Measurements from ENCODE around the gene FGR.
"Not testable (repeated sequence)": the region's sequence is repeated elsewhere in the genome, so short reads cannot be mapped to it uniquely, and the experiment has no call there.

FGR gene

GRCh38 chr1:27634177-27634984, 604 bp downstream of the FGR start:
- DNase-seq (ENCODE audit: low spot score) = peak; percentile 73

DNA sequence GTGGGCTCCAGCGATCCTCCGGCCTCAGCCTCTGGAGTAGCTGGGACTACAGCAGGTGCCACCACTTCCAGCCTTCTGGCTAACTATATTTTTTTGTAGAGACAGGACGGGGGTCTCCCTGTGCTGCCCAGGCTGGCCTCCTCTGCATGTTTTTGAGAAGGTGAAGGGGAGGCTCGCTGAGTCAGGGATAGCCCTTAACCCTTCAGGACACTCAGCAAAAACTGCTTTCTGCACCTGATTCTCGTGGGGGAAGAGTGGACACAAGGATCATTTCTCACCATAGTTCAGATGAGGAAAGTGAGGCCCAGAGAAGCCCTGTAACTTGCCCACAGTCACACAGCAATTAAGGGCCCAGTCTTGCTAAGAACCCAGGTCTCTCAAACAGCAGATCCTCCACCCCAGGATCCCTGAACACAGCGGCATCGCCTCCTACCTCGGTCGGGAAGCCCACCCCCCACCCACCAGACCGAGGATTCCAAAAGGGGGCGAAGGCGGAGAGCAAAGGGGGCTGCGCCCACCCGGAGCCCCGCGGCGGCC, 1.3 kb downstream of the FGR start:
- no peak for DNase-seq (ENCODE audit: low spot score)

GRCh38 chr1:27633298-27633610, 1.7 kb downstream of the FGR start:
- no peak for DNase-seq (ENCODE audit: low spot score)

DNA sequence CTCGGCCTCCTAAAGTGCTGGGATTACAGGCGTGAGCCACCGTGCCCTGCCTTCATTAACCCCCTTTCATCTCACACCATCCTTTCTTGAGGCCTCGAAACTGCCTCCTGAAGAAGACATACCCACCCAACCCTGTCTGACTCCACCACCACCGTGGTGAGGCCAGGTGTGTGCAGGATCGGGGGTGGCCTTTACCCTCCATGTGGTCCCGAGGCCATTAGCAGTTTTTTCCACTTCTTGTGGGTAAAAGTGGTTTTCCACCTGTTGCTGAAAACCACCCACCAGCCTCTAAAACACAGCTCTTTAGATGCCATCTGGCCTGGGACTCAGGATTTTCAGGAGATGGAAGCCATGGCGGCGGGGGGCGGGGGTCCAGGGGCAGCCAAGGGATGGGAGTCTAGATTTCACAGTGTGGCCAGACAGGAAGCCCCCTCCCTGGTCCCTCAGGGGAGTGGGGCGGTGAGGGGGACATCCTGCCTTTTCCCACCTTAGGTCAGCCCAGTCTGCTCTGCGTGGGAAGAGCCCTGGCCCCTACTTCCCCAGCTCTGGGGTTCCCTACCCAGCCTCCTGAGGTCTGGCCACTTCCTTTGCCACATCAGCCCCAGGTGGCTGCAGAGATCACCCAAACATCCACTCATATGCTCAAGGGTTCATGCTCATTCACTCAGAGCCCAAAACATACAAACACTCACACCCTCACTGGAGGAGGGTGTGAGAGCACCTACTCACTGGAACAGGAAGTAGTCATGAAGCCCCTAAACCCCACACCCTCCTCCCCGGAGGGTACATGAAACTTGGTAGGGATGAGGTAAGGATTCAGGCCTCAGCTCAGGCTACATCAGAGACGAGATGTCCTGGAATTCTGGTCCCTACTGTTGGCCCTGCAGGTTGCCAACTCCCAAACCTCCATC, 2.3 kb downstream of the FGR start:
- no peak for DNase-seq (ENCODE audit: low spot score)

- no peak for DNase-seq (ENCODE audit: low spot score)
Measured at GRCh38 chr1:27630859-27631491, 4.0 kb downstream of the FGR start.

DNA sequence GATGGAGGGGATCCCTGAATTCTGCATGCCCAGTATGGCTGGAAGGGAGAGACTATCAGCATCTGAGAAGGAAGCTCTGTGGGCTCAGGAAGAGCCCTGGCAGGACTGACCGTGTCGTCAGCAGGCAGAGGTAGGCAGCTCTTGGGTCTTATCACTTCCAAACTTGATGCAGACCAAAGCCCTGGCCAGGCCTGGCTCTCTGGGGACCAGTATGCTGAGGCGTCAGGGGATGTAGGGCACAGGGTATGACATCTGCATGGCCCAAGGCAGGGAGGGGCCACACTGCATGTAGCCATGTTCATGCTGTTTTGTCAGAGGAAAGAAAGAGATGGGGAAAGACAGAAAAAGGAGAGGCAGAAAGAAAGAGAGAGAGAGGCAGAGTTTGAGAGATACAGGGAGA, 6.3 kb downstream of the FGR start:
- no peak for DNase-seq (ENCODE audit: low spot score)

DNA sequence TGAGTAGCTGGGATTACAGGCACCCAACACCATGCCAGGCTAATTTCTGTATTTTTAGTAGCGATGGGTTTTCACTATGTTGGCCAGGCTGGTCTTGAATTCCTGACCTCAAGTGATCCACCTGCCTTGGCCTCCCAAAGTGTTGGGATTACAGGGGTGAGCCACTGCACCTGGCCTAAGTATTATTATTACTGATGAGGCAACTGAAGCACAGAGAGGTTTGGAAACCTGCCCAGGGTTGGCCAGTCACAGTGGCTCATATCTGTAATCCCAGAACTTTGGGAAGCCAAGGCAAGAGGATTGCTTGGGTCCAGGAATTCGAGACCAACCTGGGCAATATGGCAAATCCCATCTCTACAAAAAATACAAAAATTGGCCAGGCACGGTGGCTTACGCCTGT, 7.3 kb downstream of the FGR start:
- not testable (repeated sequence) for DNase-seq (ENCODE audit: low spot score)

GRCh38 chr1:27627061-27627460, 7.9 kb downstream of the FGR start:
- DNase-seq (ENCODE audit: low spot score) = no peak

DNA sequence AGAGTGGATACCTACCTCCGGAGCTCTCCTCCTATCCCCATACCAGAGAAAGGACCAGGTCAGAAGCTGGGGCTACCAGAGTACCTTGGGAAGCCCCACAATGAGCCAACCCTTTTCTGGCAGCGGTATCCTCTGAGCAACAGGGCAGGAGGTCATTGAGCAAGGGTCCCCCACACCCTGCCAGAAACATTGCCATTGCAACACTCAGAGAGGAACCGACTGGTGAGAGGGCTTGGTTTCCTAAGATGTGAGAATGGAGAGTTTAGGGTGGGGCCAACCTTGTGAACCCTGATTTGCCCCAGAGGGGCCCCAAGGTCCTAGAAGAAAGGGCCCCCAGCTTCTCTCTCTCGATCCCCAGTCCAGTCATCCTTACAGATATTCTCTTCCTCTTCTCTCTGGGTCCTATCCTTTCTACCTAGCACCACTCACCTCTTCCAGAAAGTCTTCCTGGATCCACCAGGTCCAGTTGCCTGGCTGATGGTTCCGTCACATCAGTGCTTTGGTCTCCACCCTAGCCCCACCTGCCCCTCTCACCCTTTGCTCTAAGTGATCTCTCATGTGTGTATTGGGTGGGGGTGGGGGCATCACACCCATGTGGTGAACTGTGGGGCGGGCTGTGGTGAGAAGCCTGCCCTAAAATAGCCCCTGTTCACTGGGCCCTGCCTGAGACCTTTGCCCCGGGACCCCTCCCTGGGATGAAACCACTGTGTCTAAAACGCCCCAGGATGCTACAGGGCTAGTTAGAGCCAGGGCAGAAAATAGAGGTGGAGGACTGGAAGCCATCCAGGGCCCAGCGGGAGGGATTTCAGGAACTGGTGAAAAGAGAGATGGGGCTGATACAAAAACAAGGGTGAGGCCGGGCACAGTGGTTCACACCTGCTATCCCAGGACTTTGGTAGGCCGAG, 8.7 kb downstream of the FGR start:
- no peak for DNase-seq (ENCODE audit: low spot score)

DNA sequence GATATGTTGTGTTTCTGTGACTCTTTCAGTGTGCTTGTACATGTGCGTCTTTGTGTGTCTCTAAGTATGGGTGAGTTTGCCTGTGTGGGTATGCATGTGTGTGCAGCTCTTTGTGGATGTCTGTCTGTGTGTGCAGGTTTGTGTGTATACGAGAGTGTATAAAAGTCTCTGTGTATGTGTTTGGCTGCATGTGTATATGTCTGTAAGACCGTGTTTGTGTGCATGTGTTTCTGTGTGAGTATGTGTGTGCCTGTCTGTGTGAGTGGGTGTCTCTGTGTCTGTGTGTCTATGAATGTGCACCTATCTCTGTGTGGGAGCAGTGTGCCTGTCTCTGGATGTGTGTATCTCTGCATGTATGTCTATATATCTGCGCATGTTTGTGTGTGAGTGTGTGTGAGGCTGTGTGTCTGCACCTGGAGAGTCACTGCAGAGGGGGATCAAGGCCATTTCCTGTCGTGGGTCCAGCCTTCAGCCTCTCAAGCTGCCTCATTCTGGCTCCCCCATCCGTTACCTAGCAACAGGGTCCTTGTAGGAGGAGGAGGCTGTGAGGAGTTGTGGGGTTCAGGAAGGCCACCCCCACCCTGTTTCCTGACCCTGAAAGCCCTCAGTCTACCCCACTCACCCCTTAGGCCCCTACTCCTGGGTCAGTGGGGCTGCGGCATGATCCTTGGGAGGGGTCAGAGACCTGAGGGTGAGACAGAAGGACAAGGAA, 10.4 kb downstream of the FGR start:
- no peak for DNase-seq (ENCODE audit: low spot score)

DNA sequence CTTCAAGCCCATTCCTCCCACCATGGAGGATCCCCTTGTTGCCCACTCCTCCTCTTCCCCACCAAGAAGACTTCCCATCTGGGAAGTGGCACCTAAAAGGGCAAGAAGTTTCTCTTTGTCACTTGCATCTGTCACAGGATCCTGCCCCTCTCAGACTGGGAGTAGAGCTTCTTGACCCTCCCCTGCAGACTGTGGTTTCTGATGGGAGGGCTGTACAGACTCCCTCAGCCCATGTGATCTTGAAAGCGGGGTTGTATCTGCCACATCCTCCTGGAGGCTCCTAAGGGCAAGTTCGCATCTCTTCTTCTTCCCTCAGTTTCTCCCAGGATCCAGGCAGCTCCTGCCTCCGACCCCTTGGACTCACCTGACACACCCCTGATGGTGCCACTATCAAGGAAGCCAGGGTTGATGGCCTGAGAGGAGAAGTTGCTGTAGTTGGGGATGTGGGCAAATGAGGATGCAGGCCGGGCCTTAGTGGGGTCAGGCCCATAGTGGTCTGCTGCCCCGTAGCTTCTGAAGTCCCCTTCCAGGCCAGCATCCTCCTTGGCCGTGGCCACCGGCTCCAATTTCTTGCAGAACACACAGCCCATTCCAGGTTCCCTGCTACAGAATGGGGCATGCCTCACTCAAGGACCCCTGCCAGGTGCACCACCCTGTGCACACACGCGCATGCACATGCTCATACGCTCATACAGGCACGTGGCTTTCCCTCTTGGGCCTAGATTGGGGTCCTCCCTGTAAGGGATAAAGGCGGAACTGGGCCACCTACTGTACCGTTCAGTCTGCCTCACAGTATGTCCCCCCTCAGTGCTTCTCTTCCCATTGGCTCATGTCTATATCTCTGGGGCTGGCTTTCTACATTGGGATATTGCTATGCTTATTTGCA, 11.4 kb downstream of the FGR start:
- no peak for DNase-seq (ENCODE audit: low spot score)

DNA sequence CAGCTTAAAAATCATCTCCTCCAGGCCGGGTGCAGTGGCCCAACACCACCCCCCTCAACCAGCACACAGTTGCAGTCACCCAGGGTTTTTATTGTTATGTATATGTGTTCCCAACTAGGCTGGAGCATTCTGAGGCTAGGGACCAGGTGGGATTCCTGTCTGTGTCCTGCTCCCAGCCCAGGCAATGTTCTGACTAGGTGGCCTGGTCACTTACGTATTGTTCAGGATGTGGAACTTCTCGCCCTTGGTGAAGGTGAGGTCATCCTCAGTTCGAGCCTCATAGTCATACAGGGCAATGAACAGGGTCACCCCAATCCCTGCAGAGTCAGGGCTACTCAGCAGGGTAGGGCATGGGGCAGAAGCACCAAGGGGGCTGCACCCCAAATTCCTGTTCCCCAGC, 12.2 kb downstream of the FGR start:
- no peak for DNase-seq (ENCODE audit: low spot score)

- DNase-seq (ENCODE audit: low spot score) = no peak
Measured at GRCh38 chr1:27621051-27621920, 13.7 kb downstream of the FGR start.

- DNase-seq (ENCODE audit: low spot score) = not testable (repeated sequence)
Measured at GRCh38 chr1:27619782-27620438, 15.1 kb downstream of the FGR start.

DNA sequence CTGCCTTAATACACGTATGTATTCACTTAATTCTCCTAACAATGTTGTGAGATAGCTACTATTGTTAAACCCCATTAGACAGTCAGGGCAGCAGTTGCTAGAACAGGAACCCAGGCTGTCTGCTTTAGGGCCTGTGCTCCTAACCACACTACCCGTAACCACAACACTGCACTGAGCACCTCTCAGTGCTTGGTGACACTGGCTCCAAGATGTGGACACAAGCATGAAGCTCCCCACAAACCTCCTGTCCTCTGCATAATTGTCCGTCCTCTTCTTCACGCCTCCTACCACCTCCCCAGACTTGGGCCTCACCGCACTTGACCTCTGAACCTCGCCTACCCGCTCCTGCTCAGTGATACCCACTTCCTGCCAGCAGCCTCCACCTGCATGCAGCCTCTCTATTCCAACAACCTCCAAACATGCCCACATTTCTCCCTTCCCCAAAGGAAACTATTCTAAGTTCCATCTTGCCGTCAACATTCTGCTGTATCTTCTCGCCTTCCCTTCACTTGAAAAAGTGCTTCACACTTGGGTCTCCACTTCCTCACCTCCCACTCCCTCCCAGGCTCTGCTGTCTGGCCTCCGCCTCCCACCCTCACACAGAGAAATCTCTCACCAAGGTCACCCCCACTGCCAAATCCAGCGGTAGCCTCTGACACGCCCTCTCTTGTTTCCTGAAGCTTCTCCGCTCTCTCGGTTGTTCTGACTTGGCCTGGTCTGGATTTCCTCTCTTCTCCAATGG, 16.5 kb downstream of the FGR start:
- DNase-seq (ENCODE audit: low spot score) = no peak

GRCh38 chr1:27617420-27617819, 17.6 kb downstream of the FGR start:
- DNase-seq (ENCODE audit: low spot score) = no peak

DNA sequence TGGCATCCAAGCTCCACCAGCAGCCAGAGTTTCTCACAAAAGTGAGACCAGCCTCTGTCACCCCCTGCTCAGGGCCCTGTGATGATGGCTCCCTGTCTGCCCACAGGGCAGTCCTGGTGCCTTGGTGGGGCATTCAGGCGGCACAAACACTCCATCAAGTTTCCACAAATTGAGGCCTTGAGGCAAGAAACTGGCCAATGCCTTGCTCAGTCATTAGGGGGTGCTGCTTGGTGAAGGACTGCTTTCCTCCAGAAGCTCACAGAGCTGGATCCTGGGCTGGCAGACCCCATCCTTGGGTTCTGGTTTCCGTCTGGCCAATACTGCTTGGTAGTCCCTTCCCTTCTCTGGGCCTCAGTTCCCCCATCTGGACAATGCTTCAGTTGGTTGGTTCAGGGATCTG, 18.5 kb downstream of the FGR start:
- no peak for DNase-seq (ENCODE audit: low spot score)
